ENCODE measurements around the gene NOX3. TPM values are rescaled to one million over a fixed set of nuclear protein-coding genes. Genes with fewer than 3 reads are reported as not detected.

The NOX3 gene
- total and polyA plus RNA-seq, 9 of the 15 experiments (the other 6 are each of a cell fraction or from before 2014, with no cell fraction given), result not detected

GRCh38 chr6:155447949-155448348 is 7.7 kb downstream of the NOX3 start:
- Histone ChIP-seq H3K9ac (ENCODE audit: insufficient read depth in 1 of 2, low read depth in 2 of 2, low read length in 2 of 2) (no peak overlapping the region), H3K4me1 (replicated peaks in 1 of 2; ENCODE audit: control insufficient read depth in 2 of 2, insufficient read depth in 2 of 2, low read length in 2 of 2) (no peaks in the 10 kb centered on the region), H3K9me1 (ENCODE audit: control insufficient read depth, insufficient read depth, low read length) (no peaks in the 10 kb centered on the region), H4K20me1 (replicated peaks; ENCODE audit: control insufficient read depth, insufficient read depth, low read length) (no peaks in the 10 kb centered on the region), H3K27me3 (ENCODE audit: control insufficient read depth in 2 of 2, insufficient read depth in 2 of 2, low read length in 2 of 2) (no peaks in the 10 kb centered on the region; a peak in 1 of 5 replicates), H3K9me3 (replicated peaks; ENCODE audit: control insufficient read depth, insufficient read depth, low read depth, low read length) (no peaks in the 10 kb centered on the region), H3K27ac (ENCODE audit: extremely low read depth, low read depth, low read length) (no peak overlapping the region), H3K36me3 (ENCODE audit: control insufficient read depth, insufficient read depth, low read length) (no peaks in the 10 kb centered on the region), H3K79me2 (ENCODE audit: control insufficient read depth, insufficient read depth, low read length) (no peaks in the 10 kb centered on the region), H3K4me2 (ENCODE audit: insufficient read depth, low read length) (no peak overlapping the region), H3K4me3 (no peak overlapping the region), H2AFZ (ENCODE audit: low read depth, low read length) (no peak overlapping the region)
- in situ Hi-C loops (cut with MboI) (no loop called here), intact Hi-C loops (cut with micrococcal nuclease) (no loop called here)
- BruUV-seq (replicated peaks), result no TSS peak
- DNase-seq (ENCODE audit: extremely low read depth in 1 of 4, low spot score in 3 of 4) (no peak), FAIRE-seq (no peak), ATAC-seq (no peak)
- ChIA-PET POLR2A (interaction anchor here (0.6 to 1.7 kb wide), 3 partner anchors 30 to 595 kb away, joined by 3 read pairs; no protein-coding TSS in a partner anchor), CTCF (ENCODE audit: low intra/inter-chr PET ratio) (no interaction called here)
- TF ChIP-seq RBM25 (IDR thresholded peaks at IDR 0.05; ENCODE audit: low read depth, low read length, severe bottlenecking) (peak; percentile 45), TCFL5 (CRISPR knock-in tag; conservative IDR thresholded peaks at IDR 0.05) (no peak), NONO (IDR thresholded peaks at IDR 0.05; ENCODE audit: low read depth in 2 of 2, low read length in 1 of 2) (no peak), SUPT5H (IDR thresholded peaks at IDR 0.05) (no peak), CTBP1 (IDR thresholded peaks at IDR 0.05; ENCODE audit: borderline replicate concordance) (no peak)

Data from K562 (cell line).